Islet of Langerhans (tissue), 1 donor: ENCODE data around the gene FAM81B.

Experiments used
- FAIRE-seq: peaks from one replicate; lab custom pipeline; 2011; peaks lifted over from hg19 to GRCh38; lab: Jason Lieb, UNC

The FAM81B gene

DNA sequence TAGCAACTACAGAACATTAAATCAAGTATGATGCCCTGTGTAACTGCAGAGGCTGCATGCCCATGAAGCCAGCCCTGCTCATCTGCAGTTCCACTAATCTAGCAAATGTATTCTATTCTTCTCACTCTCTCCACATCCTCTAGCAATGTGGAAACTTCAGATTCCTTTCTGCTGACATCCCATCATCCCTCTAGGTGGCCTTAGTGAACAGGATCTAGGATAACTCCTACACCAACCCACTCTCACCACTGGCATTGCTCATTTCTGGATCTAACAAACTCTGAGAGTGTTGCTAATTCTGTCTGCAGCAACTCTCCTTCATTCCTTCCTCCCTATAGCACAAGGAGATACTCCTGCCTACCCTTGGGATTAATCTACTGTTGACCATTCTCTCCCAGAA is 80.8 kb downstream of the FAM81B start:
- FAIRE-seq = no peak

DNA sequence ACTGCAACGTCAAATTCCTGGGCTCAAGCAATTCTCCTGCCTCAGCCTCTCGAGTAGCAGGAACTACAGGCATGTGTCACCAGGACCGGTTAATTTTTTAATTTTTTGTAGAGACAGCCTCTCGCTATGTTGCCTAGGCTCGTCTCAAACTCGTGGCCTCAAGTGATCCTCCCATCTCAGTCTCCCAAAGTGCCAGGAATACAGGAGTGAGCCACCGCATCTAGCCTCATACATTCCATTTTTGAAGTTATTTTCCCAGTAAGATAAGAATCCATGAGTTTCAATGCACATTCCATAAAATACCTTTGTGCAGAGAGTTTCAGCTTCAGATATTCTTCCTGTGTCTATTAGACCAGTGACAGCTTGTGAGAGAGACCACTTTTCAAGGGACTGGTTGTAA is 93.3 kb downstream of the FAM81B start:
- FAIRE-seq = no peak

DNA sequence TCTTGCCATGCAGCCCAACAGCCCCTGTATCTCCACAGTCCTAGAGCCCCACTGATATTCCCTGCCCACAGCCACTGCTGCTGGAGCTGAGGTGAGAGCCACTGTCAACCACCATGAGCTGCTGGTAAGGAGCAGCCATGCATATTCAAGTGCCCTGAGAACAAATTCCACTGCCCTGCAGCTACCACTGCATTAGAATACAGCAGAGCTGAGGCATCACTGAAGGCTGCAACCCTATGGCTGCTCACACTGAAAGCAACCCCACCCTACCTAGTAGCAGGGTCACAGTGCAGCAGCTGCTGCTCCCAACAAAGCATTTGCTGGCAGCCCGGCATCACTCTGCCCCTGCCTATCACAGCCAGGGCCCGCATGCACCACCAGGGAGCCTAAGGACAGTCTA is 95.0 kb downstream of the FAM81B start:
- FAIRE-seq = no peak

DNA sequence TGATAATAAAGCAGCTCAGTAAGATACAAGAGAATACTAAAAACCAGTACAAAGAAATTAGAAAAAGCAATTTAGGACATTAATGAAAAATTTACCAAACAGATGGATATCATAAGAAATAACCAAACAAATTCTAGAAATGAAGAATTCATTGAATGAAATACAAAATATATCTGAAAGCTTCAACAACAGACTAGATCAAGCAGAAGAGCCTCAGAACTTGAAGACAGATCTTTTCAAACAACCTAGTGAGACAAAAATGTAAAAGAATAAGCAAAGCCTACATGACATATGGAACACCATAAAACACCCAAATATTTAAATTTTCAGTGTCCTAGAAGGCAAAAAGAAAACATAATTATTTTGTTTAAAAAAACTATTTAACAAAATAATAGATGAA is 96.7 kb downstream of the FAM81B start:
- peak; percentile 36 for FAIRE-seq
